Parathyroid adenoma (tissue), 2 donors: ENCODE data around the gene HOXA9.
A peak's percentile ranks its signal among the peaks of the same experiment; 100 is the strongest.

ENCODE experiments used
- H2AFZ ChIP-seq: fragments of 300-600 bp; sonication (generic); one replicate; pipeline ENCODE4 v1.7.0; 2017; ENCODE audit warnings: antibody characterized with exemption, mild to moderate bottlenecking
- H3K27ac ChIP-seq: fragments of 300-600 bp; sonication (generic); one replicate; pipeline ENCODE4 v1.7.0; 2017
- H3K27me3 ChIP-seq: fragments of 300-600 bp; sonication (generic); one replicate; pipeline ENCODE4 v1.7.0; 2017; ENCODE audit warnings: low read length; ENCODE audit not compliant: control insufficient read depth, insufficient read depth
- H3K36me3 ChIP-seq: fragments of 300-600 bp; sonication (generic); one replicate; pipeline ENCODE4 v1.7.0; 2017; ENCODE audit warnings: low read length; ENCODE audit not compliant: control insufficient read depth, insufficient read depth
- H3K4me1 ChIP-seq: fragments of 300-600 bp; sonication (generic); one replicate; pipeline ENCODE4 v1.7.0; 2017; ENCODE audit warnings: control low read depth
- H3K4me2 ChIP-seq: fragments of 300-600 bp; sonication (generic); one replicate; pipeline ENCODE4 v1.7.0; 2017; ENCODE audit warnings: low read length
- H3K4me3 ChIP-seq: fragments of 300-600 bp; sonication (generic); one replicate; pipeline ENCODE4 v1.7.0; 2017; ENCODE audit warnings: low read depth, low read length
- H3K79me2 ChIP-seq: fragments of 300-600 bp; sonication (generic); one replicate; pipeline ENCODE4 v1.7.0; 2017; ENCODE audit warnings: control low read depth
- H3K9ac ChIP-seq: fragments of 300-600 bp; sonication (generic); one replicate; pipeline ENCODE4 v1.7.0; 2017; ENCODE audit warnings: mild to moderate bottlenecking
- H3K9me3 ChIP-seq: fragments of 300-600 bp; sonication (generic); one replicate; pipeline ENCODE4 v1.7.0; 2017; ENCODE audit warnings: low read length; ENCODE audit not compliant: control insufficient read depth
- TF ChIP-seq, protein P1 (sequence below): fragments of 300-600 bp; sonication (generic); IDR thresholded peaks from one replicate; pipeline ENCODE4 v1.7.0; 2017; ENCODE audit warnings: antibody characterized with exemption, mild to moderate bottlenecking
- donor health status: primary hyperparathyroidism.

Gene HOXA9

DNA sequence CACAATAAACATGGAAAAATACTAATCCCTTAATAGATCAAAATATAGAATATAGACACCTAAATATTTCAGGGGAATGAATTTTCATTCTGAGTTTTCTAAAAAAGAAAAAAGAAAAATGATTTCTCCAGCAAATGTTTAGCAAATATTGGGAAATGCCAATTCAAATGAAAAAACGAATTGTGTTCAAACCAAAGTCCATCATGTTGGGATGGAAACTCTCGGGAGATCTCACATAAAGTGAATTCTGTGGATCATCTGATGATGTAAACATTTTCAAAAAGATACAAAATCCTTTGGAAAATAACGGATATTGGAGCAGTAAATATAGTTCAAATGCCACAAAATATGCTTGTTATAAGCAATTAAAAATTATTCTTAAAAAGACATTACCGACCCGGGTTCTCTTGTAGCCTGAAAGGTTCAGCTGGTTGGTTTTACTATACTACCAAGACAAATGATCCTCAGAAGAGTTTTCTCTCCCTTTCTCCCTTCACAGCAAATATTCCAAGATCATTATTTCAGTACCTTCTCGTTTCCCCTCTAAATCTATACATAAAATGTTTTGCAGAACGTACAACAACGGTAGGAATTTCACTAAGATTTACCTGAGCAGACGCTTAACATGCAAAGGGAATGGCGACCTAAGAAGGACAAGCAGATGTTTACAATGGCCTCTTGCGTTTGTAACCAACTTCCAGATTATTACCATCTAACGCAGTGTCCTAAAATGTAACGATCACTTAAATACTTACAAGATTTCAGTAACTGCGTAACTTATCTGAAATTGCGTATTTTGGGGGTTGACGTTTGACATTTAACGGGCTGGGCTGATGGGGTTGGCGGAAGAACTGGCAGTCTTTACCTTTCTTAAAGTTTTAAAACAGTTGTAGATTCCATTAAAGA, 32.1 kb upstream of the HOXA9 start:
- H3K9me3 ChIP-seq, result no peaks in the 10 kb centered on the region
- TF ChIP-seq, protein P1, sequence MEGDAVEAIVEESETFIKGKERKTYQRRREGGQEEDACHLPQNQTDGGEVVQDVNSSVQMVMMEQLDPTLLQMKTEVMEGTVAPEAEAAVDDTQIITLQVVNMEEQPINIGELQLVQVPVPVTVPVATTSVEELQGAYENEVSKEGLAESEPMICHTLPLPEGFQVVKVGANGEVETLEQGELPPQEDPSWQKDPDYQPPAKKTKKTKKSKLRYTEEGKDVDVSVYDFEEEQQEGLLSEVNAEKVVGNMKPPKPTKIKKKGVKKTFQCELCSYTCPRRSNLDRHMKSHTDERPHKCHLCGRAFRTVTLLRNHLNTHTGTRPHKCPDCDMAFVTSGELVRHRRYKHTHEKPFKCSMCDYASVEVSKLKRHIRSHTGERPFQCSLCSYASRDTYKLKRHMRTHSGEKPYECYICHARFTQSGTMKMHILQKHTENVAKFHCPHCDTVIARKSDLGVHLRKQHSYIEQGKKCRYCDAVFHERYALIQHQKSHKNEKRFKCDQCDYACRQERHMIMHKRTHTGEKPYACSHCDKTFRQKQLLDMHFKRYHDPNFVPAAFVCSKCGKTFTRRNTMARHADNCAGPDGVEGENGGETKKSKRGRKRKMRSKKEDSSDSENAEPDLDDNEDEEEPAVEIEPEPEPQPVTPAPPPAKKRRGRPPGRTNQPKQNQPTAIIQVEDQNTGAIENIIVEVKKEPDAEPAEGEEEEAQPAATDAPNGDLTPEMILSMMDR, result no peak
- no peaks in the 10 kb centered on the region for H3K4me1 ChIP-seq
- H3K36me3 ChIP-seq, result no peaks in the 10 kb centered on the region
- no peaks in the 10 kb centered on the region for H3K79me2 ChIP-seq
- no peak overlapping the region for H2AFZ ChIP-seq
- H3K4me2 ChIP-seq, result no peak overlapping the region
- peaks cover 16% of the 10 kb centered on the region for H3K27me3 ChIP-seq
- H3K27ac ChIP-seq, result no peak overlapping the region
- H3K4me3 ChIP-seq, result no peak overlapping the region
- no peak overlapping the region for H3K9ac ChIP-seq

DNA sequence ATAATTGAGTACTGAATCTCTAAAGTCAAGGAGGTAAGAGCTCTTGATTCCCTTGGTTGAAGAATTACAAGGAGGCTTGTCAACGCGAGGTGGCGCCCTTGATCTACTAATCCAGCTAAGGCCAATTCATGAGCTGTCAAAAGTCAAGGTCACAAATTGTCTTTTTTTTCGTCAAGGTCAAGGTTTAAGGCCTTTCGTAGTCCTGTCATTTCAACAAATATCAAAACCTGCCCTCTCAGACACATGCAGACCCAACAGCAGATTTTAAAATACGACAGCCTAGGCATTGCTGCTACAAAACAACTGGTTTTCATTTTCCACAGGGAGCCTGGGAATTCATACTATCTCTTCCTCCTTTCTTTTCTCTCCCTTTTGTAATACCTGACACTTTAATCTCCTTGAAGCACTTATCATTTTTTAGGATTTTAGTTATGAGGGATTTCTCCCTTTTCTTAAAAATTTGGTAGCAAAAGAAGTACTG, 31.0 kb upstream of the HOXA9 start:
- TF ChIP-seq, protein P1, result peak; percentile 37
- Histone ChIP-seq H3K27me3 (peaks cover 13% of the 10 kb centered on the region), H3K4me2 (no peak overlapping the region), H3K4me1 (no peaks in the 10 kb centered on the region), H3K9ac (no peak overlapping the region), H3K9me3 (no peaks in the 10 kb centered on the region), H3K79me2 (no peaks in the 10 kb centered on the region), H3K27ac (no peak overlapping the region), H2AFZ (no peak overlapping the region), H3K4me3 (no peak overlapping the region), H3K36me3 (no peaks in the 10 kb centered on the region)

DNA sequence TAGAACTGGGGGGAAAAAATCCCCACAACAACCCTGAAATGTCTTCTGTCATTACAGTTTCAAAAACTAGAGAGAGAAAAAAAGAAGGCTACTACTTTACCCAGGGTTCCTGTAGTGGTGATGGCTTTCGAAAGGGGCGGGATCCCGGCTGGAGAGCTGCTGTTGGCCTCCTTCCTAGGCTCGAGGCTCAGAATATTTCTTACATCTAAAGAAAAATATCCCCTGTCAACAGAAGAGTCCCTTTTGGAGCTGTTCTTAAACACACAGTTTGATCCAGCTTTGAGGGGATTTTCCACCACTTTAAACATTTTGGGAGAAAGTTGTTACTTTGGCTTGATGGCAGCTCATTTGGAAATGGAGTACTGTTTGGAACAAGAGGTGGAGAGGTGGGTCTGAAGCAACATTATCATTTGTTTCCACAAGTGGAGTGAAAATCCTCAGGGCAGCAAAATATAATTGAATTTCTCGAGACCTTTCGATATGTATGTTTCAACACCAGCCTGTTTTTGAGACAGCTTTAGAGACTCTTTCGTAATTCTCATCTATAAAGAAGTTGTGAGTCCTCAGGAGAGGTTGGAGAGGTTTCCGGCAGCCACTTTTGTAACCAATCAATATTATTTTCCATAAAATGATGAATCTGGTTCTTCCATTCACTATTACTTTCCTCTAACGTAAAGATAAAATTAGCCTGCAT, 29.5 kb upstream of the HOXA9 start:
- Histone ChIP-seq H3K4me3 (no peak overlapping the region), H3K9ac (no peak overlapping the region)

DNA sequence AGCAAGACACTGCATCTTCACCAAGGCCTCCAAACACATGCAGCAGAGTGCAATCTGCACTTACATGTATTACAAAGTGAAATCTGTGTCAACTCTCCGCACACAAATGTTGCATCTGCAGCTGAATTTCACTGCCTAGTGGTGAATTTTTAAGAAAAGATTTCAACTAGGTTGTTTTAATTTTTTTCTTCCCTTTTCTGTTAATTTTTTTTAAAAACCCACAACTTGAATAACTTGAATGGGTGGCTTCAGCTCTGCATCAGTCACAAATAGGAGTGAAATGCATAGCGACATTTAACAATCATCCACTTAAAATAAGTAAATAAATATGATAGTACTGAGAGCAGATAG, 28.6 kb upstream of the HOXA9 start:
- Histone ChIP-seq H3K27ac (no peak overlapping the region), H3K36me3 (no peaks in the 10 kb centered on the region), H3K4me2 (no peak overlapping the region), H3K27me3 (peaks cover 18% of the 10 kb centered on the region), H2AFZ (no peak overlapping the region), H3K9ac (no peak overlapping the region), H3K4me1 (no peaks in the 10 kb centered on the region), H3K4me3 (no peak overlapping the region), H3K9me3 (no peaks in the 10 kb centered on the region), H3K79me2 (no peaks in the 10 kb centered on the region)
- TF ChIP-seq, protein P1, result no peak

More for the DNA sequence above, 29.5 kb upstream of the HOXA9 start:
- H3K4me2 ChIP-seq, result no peak overlapping the region
- peaks cover 18% of the 10 kb centered on the region for H3K27me3 ChIP-seq
- TF ChIP-seq, protein P1, result no peak
- no peaks in the 10 kb centered on the region for H3K9me3 ChIP-seq
- H2AFZ ChIP-seq, result no peak overlapping the region
- no peaks in the 10 kb centered on the region for H3K4me1 ChIP-seq
- H3K36me3 ChIP-seq, result no peaks in the 10 kb centered on the region
- no peaks in the 10 kb centered on the region for H3K79me2 ChIP-seq
- no peak overlapping the region for H3K27ac ChIP-seq
